ENCODE data around the gene DLX4. TPM values are rescaled to one million over a fixed set of nuclear protein-coding genes. Genes with fewer than 3 reads are reported as not detected.

Gene DLX4
- total RNA-seq, 1 experiment from 2014 or later = 2.5 TPM

GRCh38 chr17:49968405-49969133 is 421 bp upstream of the DLX4 start:
- peak; percentile 67 for DNase-seq (ENCODE audit: low spot score)

DNA sequence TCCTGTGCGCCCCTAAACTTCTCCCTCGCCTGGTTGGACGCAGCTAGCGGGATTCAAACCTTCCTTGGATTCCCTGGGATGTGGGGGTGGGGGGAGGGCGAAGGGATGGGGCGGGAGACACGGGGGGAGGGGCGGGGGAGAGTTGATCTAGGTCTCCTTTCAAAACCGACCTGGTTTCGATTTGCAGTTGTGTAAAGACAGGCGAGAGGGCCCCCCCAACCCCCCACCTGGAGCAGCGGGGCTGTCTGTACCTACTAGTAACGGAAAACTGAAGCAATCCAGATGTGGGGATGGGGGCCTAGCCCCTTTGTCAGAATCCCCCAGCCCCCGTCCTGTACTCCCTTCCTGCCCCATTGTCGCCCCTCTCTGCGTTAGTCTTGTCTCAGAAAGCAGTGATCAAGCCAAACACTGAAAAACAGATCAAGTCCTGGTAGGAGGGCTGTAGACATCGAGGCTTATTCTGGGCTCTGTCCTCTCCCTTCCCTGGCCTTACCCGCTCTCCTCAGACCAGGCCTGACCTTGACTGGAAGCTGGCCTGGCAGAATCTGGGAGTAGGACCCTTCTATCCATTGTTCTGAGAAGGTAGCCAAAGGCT is 902 bp downstream of the DLX4 start:
- no peak for DNase-seq (ENCODE audit: low spot score)

DNA sequence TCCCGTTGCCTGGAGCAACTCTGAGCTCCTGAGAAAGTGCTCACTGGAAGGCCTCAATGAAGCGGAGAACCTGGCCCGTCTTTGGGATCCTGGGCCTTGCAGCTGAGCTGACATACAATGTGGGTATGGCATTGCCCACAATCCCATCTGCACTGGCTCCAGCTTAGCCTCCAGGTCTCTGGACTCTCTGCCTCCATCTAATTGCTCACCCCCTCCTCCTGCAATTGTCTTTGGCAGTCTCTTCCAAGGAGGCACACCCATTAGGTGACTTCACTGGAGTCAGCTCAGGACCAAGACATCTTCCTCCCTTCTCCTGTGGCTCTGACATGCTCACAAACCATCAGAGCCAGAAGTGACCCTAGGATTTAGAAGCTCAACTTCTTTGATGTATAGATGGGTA is 1.5 kb downstream of the DLX4 start:
- DNase-seq (ENCODE audit: low spot score) = no peak

- no peak for DNase-seq (ENCODE audit: low spot score)
These were observed 2.3 kb downstream of the DLX4 start for GRCh38 chr17:49971199-49971847.

DNA sequence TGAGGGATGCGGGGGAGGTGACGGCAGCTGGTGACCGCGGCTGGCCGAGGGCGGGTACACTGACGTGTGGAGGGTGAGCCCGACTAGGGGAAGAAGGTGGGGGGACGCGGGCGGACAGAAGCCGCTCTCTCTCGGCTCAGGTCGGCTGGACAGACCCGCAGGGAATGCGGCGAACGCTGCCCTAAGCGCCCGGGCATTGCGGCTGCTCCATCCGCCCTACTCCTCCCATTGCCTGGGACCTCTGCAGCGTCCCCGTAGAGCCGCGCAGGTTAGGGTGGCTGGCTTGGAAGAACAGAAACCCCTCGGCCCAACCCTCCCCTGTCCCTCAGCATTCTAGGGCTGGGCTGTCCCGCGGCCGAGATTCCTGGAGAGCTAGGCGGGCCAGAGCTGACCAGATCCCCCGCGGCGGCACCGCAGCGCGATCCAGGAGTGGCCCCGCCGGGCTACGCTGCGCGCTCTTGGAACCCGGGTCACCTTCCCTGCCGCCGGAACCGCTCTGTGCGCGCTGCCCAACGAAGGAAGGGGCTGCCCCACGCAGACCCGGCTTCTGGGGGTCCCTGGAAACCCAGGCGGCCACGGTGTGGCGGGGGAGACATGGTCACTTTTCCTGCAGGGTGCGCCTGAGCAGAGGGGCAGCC is 3.0 kb downstream of the DLX4 start:
- DNase-seq (ENCODE audit: low spot score) = no peak

DNA sequence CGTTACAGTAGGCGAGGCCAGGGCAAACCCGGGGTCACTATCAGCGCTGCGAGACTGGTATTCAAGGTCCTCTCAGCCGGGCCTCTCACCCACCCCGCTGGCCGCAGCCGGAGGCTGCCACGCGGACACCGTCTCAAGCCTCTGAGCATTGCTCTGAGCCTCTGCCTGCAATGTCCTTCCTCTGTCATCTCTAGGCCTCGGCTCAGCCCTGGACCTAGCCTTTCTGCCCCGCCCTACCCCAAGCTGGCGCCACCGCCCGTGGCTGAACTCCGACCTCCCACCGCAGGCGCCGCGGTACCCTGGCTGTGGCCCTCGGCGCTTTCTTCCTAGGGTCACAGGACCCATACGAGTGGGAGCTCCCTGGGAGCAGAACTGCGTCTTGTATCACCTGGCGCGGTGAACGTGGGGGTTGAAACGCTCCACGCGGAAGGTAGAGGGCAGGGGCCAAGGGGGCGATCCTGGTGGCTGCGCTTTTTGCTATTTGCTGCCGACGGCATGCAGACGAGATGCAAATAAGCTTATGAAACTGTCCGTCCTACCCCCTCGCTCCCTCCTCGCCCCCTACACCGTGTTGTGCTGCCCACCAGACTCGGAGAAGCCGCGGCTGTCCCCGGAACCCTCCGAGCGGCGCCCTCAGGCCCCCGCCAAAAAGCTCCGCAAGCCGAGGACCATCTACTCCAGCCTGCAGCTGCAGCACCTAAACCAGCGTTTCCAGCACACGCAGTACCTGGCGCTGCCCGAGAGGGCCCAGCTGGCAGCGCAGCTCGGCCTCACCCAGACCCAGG is 3.7 kb downstream of the DLX4 start:
- DNase-seq (ENCODE audit: low spot score) = no peak

- DNase-seq (ENCODE audit: low spot score) = no peak
These were observed 4.3 kb downstream of the DLX4 start for GRCh38 chr17:49973271-49973615.

- DNase-seq (ENCODE audit: low spot score) = no peak
These were observed 6.5 kb downstream of the DLX4 start for GRCh38 chr17:49975531-49975930.

GRCh38 chr17:49976163-49976827 is 7.3 kb downstream of the DLX4 start:
- peak; percentile 72 for DNase-seq (ENCODE audit: low spot score)

DNA sequence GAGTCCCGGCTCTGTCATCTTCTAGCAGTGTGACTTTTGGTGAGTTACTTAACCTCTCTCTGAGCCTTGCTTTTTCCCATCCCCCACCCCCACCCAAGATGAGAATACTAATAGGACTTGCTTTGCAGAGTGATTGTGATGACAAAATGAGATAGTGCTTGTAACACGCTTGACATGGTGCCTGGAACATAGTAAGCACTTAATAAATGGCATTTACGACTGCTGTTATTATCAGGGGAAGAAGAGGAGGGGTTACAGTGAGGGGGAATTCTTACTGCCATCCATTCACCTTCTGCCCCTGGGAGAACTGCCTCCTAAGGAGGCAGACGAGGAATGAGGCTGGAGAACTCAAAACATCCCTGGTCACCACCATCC is 7.8 kb downstream of the DLX4 start:
- DNase-seq (ENCODE audit: low spot score) = no peak

DNA sequence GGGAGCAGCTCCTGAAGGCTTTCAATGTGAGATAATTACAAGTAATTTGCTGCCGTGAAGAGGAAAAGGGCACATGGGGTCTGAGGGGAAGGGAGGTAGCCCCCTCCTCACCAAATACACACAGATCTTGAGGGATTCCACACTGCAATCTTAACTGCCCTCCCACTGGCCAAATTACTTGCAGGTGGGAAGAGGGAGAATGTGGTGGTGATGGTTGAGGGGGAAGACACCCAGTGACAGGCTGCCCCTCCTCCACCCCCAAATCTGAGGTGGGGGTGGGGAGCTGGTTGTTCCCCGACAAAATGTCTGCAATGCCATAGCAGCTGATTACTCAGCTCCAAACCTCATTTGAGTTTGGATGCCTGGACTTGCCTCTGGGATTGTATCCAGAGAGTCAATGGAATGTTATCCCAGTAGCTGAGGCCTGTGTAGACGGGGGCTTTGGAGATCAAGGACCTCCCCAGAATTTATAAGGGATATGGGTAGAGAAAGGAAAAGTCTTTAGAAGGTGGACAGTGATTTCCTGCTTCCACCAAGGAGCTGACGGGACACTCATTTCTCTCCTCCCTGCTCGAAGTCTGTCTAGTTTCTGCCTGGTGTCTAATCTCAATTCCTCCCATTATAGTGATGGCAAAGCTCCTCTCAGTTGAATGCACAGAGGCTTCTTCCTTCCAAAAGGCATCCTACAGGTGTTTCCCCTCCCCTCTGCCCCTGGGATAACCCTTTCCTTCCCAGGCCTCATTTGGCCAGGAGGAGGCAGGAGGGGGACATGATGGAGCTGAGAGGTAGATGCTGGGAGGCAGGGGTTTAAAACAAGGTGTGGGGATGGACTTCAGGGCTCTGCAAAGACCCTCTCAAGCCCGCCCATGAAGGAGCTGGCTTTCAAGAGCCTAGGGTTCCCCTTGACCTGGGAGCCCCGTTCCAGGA is 8.7 kb downstream of the DLX4 start:
- DNase-seq (ENCODE audit: low spot score) = no peak

GRCh38 chr17:49978501-49978900 is 9.5 kb downstream of the DLX4 start:
- DNase-seq (ENCODE audit: low spot score) = no peak

DNA sequence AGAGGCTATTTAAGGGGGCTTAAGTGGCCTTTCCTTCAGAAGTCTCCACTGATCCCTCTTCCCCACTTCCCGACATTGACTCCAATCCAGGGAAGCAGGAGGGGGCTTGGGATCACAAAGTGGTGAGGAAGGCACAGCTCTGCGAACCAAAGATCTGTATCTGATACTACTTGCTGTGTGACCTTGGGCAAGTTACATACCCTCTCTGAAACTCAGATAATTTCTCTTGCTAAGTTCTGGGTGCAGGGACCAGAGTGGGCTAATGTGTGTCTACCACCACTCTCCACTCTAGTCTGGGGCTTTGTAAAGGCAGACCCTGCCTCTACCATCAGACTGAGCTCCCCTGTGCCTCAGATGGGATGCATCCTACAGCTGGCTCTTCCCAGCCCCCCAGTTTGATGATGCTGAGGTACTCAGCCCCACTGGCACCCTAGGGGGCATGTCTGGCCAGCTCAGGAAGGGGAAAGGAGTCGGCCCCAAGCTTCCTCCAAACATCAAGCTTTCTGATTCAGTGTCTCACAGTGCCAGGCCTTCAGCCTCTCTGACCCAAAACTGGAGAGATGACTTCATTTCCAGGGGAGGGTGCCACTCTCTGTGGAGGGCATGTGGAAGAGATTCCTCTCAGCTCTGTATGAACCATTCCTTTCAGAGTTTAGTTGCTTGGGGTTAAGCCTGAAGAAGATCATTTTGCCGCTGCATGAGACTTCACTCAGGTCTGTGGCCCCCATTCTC is 10.9 kb downstream of the DLX4 start:
- DNase-seq (ENCODE audit: low spot score) = no peak

- DNase-seq (ENCODE audit: low spot score) = no peak
These were observed 11.8 kb downstream of the DLX4 start for GRCh38 chr17:49980703-49981197.

DNA sequence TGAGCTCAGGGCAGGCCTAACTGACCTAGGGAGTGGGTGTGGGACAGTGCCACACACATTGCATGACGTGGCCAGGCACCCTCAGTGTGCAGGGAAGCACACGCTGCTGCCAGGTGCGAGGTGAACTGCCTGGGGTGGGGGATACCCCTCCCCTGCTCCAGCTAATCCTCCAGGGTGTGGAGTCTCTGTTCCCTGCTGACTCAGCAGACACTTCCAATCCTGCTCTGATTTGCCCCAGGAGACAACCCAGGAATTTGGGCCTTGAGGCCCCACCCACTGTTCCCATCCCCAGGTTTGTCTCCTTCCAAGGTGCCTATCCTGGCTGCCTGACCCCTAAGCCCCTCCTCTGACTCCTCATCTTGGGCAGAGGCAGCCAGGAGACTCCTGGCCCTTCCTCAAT is 15.3 kb downstream of the DLX4 start:
- DNase-seq (ENCODE audit: low spot score) = no peak

- no peak for DNase-seq (ENCODE audit: low spot score)
These were observed 15.8 kb downstream of the DLX4 start for GRCh38 chr17:49984776-49985175.

- no peak for DNase-seq (ENCODE audit: low spot score)
These were observed 16.5 kb downstream of the DLX4 start for GRCh38 chr17:49985310-49985990.

DNA sequence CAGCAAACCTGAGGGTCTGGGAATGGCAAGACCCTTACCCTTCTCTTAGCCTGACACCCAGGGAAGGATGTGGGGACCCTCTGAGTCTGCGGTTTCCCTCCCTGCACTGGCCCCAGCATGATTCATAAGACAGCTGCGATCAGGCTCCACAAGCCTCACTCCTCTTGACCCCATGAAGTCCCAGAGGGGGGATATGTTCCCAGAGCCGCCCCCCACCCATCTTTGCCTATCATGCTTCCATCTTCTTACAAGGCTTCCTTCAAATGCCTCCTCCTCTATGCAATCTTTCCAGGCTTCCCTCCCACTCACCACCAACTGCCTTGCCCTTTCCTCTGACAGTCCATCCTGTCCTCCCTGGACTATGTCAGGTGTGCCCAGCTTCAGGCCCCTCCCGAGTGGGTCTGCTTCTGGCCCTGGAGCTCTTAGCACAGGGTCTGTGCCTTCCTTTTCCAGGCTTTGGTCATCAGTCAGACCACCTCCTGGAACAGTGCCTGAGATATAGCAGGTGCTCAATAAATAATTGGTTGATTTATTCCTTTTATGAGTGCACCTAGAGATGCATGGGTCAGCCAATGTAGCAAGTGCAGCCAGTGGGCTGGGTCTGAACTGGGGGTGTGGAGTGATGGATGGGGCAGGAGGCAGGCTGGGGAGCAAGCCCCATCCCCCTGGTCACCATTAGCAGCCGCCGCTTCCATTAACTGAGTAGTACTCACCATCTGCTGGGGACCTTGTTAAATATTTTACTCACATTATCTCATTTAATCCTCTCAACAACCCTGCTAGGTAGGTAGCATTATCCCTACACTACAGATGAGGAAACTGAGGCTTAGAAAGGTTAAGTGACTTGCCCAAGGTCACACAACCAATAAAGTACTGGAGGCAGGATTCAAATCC is 17.7 kb downstream of the DLX4 start:
- DNase-seq (ENCODE audit: low spot score) = no peak
